CD4-positive, alpha-beta T cell treated with Interleukin-6 for 4 hours (primary cell): Measurements from ENCODE around the gene CD244.

Experiments used
- DNase-seq: peaks from one replicate; pipeline ENCODE4 v3.0.0-alpha.2; 2020; ENCODE audit warnings: mixed read lengths

Gene CD244

GRCh38 chr1:160844447-160845232 is 18.0 kb downstream of the CD244 start:
- DNase-seq: no peak

GRCh38 chr1:160841079-160841478 is 21.6 kb downstream of the CD244 start:
- DNase-seq: no peak

GRCh38 chr1:160839746-160840145 is 22.9 kb downstream of the CD244 start:
- DNase-seq: no peak

- DNase-seq: peak; percentile 32
Observed at GRCh38 chr1:160838888-160839287, 23.8 kb downstream of the CD244 start.

- DNase-seq: peak; percentile 90
Observed at GRCh38 chr1:160837558-160838205, 25.0 kb downstream of the CD244 start.

GRCh38 chr1:160836981-160837557 is 25.6 kb downstream of the CD244 start:
- no peak for DNase-seq

- no peak for DNase-seq
Observed at GRCh38 chr1:160836561-160836960, 26.1 kb downstream of the CD244 start.

- DNase-seq: no peak
Observed at GRCh38 chr1:160835751-160836150, 26.9 kb downstream of the CD244 start.

- peak; percentile 77 for DNase-seq
Observed at GRCh38 chr1:160834945-160835565, 27.6 kb downstream of the CD244 start.

- peak; percentile 89 for DNase-seq
Observed at GRCh38 chr1:160830321-160831153, 32.1 kb downstream of the CD244 start.

- no peak for DNase-seq
Observed at GRCh38 chr1:160829766-160830165, 32.9 kb downstream of the CD244 start.

- no peak for DNase-seq
Observed at GRCh38 chr1:160827418-160827817, 35.3 kb downstream of the CD244 start.

GRCh38 chr1:160826546-160826945 is 36.1 kb downstream of the CD244 start:
- no peak for DNase-seq

GRCh38 chr1:160823296-160823695 is 39.4 kb downstream of the CD244 start:
- no peak for DNase-seq

- no peak for DNase-seq
Observed at GRCh38 chr1:160821627-160822026, 41.1 kb downstream of the CD244 start.

- DNase-seq: no peak
Observed at GRCh38 chr1:160819186-160819585, 43.5 kb downstream of the CD244 start.

GRCh38 chr1:160818207-160818937 is 44.3 kb downstream of the CD244 start:
- no peak for DNase-seq

GRCh38 chr1:160814856-160815255 is 47.8 kb downstream of the CD244 start:
- no peak for DNase-seq

GRCh38 chr1:160814316-160814715 is 48.4 kb downstream of the CD244 start:
- no peak for DNase-seq

GRCh38 chr1:160813215-160813614 is 49.5 kb downstream of the CD244 start:
- peak; percentile 28 for DNase-seq

GRCh38 chr1:160811147-160811546 is 51.5 kb downstream of the CD244 start:
- no peak for DNase-seq

- DNase-seq: no peak
Observed at GRCh38 chr1:160810486-160810885, 52.2 kb downstream of the CD244 start.
